Ishikawa (cell line): ENCODE measurements around the gene BTAF1.
A peak's percentile ranks its signal among the peaks of the same experiment; 100 is the strongest.

Experiments
- CEBPB ChIP-seq: IDR thresholded peaks from 2 replicates; pipeline ENCODE4 v1.6.1; 2012
- CREB1 ChIP-seq: IDR thresholded peaks from 2 replicates; pipeline ENCODE4 v1.6.1; 2012; ENCODE audit warnings: low read depth
- EGR1 ChIP-seq: IDR thresholded peaks from 2 replicates; pipeline ENCODE4 v1.6.1; 2012
- EP300 ChIP-seq: IDR thresholded peaks from 2 replicates; pipeline ENCODE4 v1.6.1; 2012; ENCODE audit warnings: borderline replicate concordance
- FOXM1 ChIP-seq: IDR thresholded peaks from 2 replicates; pipeline ENCODE4 v1.6.1; 2012; ENCODE audit warnings: low read depth, borderline replicate concordance
- NFIC ChIP-seq: IDR thresholded peaks from 2 replicates; pipeline ENCODE4 v1.6.1; 2012
- RAD21 ChIP-seq: IDR thresholded peaks from 2 replicates; pipeline ENCODE4 v1.6.1; 2012; ENCODE audit warnings: low read depth
- TAF1 ChIP-seq: IDR thresholded peaks from 2 replicates; pipeline ENCODE4 v1.6.1; 2012; ENCODE audit warnings: low read depth, mild to moderate bottlenecking
- TCF12 ChIP-seq: IDR thresholded peaks from 2 replicates; pipeline ENCODE4 v1.6.1; 2012; ENCODE audit warnings: low read depth
- TEAD4 ChIP-seq: IDR thresholded peaks from 2 replicates; pipeline ENCODE4 v1.6.1; 2012
- YY1 ChIP-seq: IDR thresholded peaks from 2 replicates; pipeline ENCODE4 v1.6.1; 2012; ENCODE audit warnings: low read depth
- ZBTB7A ChIP-seq: IDR thresholded peaks from 2 replicates; pipeline ENCODE4 v1.6.1; 2012; ENCODE audit warnings: low read depth
- TF ChIP-seq, protein P1 (sequence below): IDR thresholded peaks from 2 replicates; pipeline ENCODE4 v1.6.1; 2012; ENCODE audit warnings: low read depth, mild to moderate bottlenecking
- TF ChIP-seq, protein P2 (sequence below): IDR thresholded peaks from 2 replicates; pipeline ENCODE4 v1.6.1; 2012
- TF ChIP-seq, protein P3 (sequence below): IDR thresholded peaks from 2 replicates; pipeline ENCODE4 v1.6.1; 2012

BTAF1 gene

DNA sequence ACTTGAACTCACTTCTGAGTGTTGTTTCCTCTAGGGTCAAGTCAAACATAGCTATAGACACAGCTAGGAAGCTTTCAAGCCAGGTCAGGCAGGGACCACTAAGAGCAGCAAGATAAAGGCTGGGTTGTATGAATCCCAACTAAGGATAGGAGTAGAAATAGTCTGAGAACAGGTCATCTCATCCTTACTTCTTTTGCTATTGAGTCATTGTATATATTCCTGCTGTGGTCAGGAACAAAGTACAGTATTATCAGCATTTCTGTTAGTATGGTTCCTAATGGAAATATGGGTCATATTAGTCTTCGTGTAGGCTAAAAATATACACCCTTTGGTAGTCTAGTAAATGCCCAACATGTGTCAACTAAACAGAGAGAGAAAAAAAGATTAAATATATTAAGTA lies 145.3 kb downstream of the BTAF1 start:
- TF ChIP-seq FOXM1 (no peak), TEAD4 (no peak), TCF12 (no peak), EP300 (no peak), YY1 (no peak), CREB1 (no peak), ZBTB7A (no peak), NFIC (no peak), CEBPB (no peak), TAF1 (no peak), RAD21 (no peak), EGR1 (no peak)
- TF ChIP-seq, protein P1, sequence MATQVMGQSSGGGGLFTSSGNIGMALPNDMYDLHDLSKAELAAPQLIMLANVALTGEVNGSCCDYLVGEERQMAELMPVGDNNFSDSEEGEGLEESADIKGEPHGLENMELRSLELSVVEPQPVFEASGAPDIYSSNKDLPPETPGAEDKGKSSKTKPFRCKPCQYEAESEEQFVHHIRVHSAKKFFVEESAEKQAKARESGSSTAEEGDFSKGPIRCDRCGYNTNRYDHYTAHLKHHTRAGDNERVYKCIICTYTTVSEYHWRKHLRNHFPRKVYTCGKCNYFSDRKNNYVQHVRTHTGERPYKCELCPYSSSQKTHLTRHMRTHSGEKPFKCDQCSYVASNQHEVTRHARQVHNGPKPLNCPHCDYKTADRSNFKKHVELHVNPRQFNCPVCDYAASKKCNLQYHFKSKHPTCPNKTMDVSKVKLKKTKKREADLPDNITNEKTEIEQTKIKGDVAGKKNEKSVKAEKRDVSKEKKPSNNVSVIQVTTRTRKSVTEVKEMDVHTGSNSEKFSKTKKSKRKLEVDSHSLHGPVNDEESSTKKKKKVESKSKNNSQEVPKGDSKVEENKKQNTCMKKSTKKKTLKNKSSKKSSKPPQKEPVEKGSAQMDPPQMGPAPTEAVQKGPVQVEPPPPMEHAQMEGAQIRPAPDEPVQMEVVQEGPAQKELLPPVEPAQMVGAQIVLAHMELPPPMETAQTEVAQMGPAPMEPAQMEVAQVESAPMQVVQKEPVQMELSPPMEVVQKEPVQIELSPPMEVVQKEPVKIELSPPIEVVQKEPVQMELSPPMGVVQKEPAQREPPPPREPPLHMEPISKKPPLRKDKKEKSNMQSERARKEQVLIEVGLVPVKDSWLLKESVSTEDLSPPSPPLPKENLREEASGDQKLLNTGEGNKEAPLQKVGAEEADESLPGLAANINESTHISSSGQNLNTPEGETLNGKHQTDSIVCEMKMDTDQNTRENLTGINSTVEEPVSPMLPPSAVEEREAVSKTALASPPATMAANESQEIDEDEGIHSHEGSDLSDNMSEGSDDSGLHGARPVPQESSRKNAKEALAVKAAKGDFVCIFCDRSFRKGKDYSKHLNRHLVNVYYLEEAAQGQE = no peak
- TF ChIP-seq, protein P2, sequence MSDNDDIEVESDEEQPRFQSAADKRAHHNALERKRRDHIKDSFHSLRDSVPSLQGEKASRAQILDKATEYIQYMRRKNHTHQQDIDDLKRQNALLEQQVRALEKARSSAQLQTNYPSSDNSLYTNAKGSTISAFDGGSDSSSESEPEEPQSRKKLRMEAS = no peak
- TF ChIP-seq, protein P3, sequence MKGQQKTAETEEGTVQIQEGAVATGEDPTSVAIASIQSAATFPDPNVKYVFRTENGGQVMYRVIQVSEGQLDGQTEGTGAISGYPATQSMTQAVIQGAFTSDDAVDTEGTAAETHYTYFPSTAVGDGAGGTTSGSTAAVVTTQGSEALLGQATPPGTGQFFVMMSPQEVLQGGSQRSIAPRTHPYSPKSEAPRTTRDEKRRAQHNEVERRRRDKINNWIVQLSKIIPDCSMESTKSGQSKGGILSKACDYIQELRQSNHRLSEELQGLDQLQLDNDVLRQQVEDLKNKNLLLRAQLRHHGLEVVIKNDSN = no peak

DNA sequence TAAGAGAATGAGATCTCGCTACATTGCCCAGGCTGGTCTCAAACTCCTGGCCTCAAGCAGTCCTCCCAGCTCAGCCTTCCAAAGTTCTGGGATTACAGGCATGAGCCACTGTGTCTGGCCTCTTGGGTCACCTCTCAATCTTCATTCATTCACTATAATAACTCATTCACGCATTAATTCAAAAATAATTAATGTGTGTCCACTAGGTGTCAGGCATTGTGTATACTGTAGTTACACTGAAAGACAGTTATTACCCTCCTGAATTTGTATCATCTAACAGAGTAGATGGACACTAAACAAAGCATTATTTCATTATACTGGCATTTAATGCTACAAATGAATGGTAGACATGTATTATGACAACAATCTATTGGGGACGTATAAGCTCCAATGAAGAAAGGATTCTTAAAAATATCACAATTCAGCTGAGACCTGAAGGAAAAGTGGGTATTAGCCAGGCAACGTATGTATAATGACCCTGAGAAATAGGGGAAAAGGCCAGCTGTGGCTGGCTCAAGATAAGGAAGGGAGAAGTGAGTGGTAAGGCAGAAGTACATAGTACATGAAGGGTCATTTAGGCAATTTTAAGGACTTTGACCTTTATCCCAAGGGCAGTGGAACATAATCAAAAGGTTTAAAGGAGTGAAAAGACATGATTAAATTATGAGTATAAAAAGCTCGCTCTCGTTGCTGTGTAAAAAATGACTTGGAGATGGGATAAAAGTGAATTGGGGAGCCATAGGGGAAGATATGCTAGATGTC lies 150.7 kb downstream of the BTAF1 start:
- no peak for TF ChIP-seq TAF1
- no peak for TF ChIP-seq CREB1
- no peak for TF ChIP-seq YY1
- TF ChIP-seq RAD21 = peak; percentile 63
- TF ChIP-seq TEAD4 = no peak
- TF ChIP-seq EP300 = no peak
- TF ChIP-seq ZBTB7A = no peak
- TF ChIP-seq EGR1 = no peak

DNA sequence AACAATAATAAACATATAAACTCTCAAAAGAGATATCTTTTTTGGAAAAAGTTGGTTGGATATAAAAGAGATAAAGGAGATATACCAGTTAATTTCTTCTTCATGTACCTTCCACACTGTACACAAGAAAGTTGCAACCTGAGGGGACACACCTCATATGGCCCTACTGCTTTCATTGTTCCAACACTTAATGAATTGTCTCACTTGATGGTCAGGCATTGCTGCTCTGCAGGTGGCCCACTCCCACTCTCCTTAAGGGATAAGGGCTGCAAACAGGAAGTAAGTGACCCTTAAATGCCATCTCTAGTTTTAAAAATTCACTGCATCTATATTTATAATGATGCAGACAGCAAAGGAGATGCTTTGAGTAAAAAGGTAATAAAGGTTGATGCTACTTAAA lies 152.3 kb downstream of the BTAF1 start:
- no peak for TF ChIP-seq EP300
- TF ChIP-seq TAF1 = no peak
- TF ChIP-seq RAD21 = no peak
- TF ChIP-seq, protein P2 = no peak
- no peak for TF ChIP-seq EGR1
- no peak for TF ChIP-seq NFIC
- TF ChIP-seq TCF12 = no peak
- TF ChIP-seq, protein P1 = no peak
- no peak for TF ChIP-seq ZBTB7A

DNA sequence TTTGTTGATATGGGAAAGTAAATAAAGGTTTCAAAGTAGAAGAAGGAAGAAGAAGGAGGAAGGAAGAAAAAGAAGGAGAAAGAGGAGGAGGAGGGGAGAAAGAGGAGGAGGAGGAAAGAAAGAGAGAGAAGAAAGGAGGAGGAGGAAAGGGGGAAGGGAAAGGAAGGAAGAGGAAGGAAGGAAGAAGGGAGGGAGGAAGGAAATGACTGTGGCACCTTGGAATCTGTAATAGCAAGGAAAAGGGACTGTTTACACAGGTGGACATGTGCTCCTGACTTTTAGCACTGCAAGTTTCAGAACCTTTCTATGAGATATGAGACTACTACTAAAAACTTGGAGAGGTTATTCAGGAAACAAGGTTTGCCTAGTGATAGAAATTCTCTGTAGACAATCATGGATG lies 153.2 kb downstream of the BTAF1 start:
- TF ChIP-seq TCF12 (no peak), EP300 (no peak), EGR1 (no peak), CREB1 (no peak), TEAD4 (no peak), TAF1 (no peak), YY1 (no peak), RAD21 (no peak), ZBTB7A (no peak), NFIC (no peak), CEBPB (no peak), FOXM1 (no peak)
- TF ChIP-seq, protein P2 = no peak
- TF ChIP-seq, protein P3 = no peak
- TF ChIP-seq, protein P1 = no peak
